Measurements from ENCODE around the gene ASB7. TPM values are rescaled to one million over a fixed set of nuclear protein-coding genes. Genes with fewer than 3 reads are reported as not detected.

Gene ASB7
- total and polyA plus RNA-seq, 8 donors = 10.8 to 14.6 (median 13.2) TPM

DNA sequence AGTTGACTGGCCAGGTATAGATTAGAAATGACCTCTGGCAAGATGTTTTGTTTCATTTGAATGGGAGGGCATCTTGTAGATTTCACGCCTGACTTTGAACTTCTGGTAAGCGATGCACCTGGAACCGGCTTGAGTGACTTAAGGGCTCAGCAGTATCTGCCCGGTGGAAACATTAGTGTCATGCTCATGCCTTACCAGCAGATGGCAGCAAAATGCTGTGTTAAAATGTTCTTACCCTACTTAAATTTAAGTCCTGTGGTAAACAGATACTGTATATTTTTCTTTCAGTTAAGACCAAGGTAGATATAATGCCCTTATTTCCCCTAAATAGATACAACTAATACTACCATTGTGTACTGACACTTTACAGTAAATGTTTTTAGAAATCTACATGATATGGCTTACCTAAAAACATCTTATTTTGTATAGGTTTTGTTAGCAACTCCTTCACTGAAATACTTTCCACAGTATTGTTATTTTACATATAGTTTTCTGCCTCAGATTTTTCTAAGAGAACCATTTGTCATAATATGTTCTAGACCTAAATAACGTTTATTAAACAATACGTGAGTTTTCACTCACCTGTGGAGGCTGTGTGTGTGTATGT is 25.5 kb downstream of the ASB7 start:
- H3K36me3 ChIP-seq = peaks cover 0 to 33% of the 10 kb centered on the region in 2 donors
- peaks cover 0 to 5% of the 10 kb centered on the region in 2 donors for H3K4me1 ChIP-seq
- no peaks in the 10 kb centered on the region for H3K27me3 ChIP-seq
- no peaks in the 10 kb centered on the region for H3K9me3 ChIP-seq
- intact Hi-C loops (cut with DNase I) = loop anchor here in 1 of 2 donors (5.0 kb wide), 2 partner anchors 244 to 374 kb away; no protein-coding TSS in a partner anchor
- DNase-seq = peak in 3 of 4 donors; percentile 43 to 83 (median 75)
- H3K4me3 ChIP-seq = no peak overlapping the region
- ATAC-seq = peak; percentile 99
- H3K27ac ChIP-seq = no peak overlapping the region
- TF ChIP-seq, protein P1, sequence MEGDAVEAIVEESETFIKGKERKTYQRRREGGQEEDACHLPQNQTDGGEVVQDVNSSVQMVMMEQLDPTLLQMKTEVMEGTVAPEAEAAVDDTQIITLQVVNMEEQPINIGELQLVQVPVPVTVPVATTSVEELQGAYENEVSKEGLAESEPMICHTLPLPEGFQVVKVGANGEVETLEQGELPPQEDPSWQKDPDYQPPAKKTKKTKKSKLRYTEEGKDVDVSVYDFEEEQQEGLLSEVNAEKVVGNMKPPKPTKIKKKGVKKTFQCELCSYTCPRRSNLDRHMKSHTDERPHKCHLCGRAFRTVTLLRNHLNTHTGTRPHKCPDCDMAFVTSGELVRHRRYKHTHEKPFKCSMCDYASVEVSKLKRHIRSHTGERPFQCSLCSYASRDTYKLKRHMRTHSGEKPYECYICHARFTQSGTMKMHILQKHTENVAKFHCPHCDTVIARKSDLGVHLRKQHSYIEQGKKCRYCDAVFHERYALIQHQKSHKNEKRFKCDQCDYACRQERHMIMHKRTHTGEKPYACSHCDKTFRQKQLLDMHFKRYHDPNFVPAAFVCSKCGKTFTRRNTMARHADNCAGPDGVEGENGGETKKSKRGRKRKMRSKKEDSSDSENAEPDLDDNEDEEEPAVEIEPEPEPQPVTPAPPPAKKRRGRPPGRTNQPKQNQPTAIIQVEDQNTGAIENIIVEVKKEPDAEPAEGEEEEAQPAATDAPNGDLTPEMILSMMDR (IDR thresholded peaks at IDR 0.05) = peak; percentile 84 to 92

DNA sequence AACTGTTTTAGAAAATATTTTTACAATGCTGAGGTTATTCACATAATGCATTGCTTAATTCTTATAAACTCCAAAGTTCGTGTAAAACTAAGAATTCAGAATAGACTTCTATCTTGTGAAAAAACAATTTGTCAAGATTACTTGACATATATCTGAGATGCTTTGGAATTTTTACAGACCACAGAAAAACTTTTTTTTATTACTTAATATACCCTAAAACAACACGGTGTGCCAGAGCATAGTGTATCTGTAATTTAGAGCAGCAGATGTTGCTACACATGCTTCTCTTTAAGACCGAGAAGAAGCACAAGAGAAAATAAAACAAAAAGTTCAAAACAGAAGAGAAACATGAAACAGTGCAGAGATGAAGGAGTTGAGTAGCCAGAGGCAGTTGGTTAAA is 26.4 kb downstream of the ASB7 start:
- Histone ChIP-seq H3K36me3 (peaks cover 0 to 33% of the 10 kb centered on the region in 2 donors), H3K4me3 (no peak overlapping the region), H3K4me1 (peaks cover 0 to 6% of the 10 kb centered on the region in 2 donors), H3K27ac (no peak overlapping the region), H3K27me3 (no peaks in the 10 kb centered on the region), H3K9me3 (no peaks in the 10 kb centered on the region)
- DNase-seq (no peak), ATAC-seq (no peak)
- intact Hi-C loops (cut with DNase I) = loop anchor here in 1 of 2 donors (5.0 kb wide), 2 partner anchors 244 to 374 kb away; no protein-coding TSS in a partner anchor
- TF ChIP-seq, protein P1 (IDR thresholded peaks at IDR 0.05) = no peak

DNA sequence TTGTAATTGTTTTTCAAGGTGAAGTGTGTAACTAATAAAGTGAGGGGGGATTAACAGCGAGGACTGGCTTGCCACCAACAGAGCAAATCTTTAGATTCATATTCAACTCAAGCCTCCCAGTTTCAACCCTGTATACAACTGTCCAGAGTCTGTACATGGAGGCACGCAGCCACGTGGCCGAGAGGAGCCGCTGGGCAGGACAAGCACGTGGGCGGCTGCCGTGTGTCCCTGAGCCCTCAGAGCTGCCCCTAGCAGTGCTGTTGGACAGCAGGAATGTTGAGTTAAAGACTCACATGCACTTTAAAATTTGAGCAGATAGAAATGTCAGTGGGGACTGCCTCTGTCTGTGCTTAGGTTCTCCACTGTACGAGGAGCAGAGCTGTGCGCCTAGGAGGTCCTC is 29.4 kb downstream of the ASB7 start:
- H3K27me3 ChIP-seq = no peaks in the 10 kb centered on the region
- intact Hi-C loops (cut with DNase I) = no loop called here
- DNase-seq = peak in 1 of 4 donors; percentile 37
- no peaks in the 10 kb centered on the region for H3K9me3 ChIP-seq
- no peak overlapping the region for H3K27ac ChIP-seq
- peaks cover 0 to 8% of the 10 kb centered on the region in 2 donors for H3K4me1 ChIP-seq
- TF ChIP-seq, protein P1 (IDR thresholded peaks at IDR 0.05) = no peak
- ATAC-seq = no peak
- peaks cover 0 to 33% of the 10 kb centered on the region in 2 donors for H3K36me3 ChIP-seq
- no peak overlapping the region for H3K4me3 ChIP-seq

DNA sequence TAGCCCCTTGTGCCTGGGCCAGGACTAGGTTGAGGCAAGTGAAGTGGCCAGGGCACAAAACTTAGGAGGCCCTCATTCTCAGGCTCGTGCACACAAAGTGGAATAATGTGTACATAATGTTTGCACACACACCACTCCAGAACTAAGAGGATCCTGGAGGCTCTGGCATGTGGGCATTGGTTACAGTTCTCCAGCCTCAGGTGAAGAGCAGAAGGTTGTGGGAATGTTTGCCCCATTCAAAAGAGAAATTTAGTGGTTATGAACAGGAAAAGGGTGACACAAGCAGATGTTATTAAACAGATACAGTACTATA is 31.3 kb downstream of the ASB7 start:
- TF ChIP-seq, protein P1 (IDR thresholded peaks at IDR 0.05) = no peak
- no peaks in the 10 kb centered on the region for H3K9me3 ChIP-seq
- peaks cover 0 to 33% of the 10 kb centered on the region in 2 donors for H3K36me3 ChIP-seq
- no peak overlapping the region for H3K27ac ChIP-seq
- no peaks in the 10 kb centered on the region for H3K27me3 ChIP-seq
- intact Hi-C loops (cut with DNase I) = no loop called here
- ATAC-seq (peak; percentile 89), DNase-seq (peak in 1 of 4 donors; percentile 20)
- no peak overlapping the region for H3K4me3 ChIP-seq
- peaks cover 0 to 15% of the 10 kb centered on the region in 2 donors for H3K4me1 ChIP-seq

DNA sequence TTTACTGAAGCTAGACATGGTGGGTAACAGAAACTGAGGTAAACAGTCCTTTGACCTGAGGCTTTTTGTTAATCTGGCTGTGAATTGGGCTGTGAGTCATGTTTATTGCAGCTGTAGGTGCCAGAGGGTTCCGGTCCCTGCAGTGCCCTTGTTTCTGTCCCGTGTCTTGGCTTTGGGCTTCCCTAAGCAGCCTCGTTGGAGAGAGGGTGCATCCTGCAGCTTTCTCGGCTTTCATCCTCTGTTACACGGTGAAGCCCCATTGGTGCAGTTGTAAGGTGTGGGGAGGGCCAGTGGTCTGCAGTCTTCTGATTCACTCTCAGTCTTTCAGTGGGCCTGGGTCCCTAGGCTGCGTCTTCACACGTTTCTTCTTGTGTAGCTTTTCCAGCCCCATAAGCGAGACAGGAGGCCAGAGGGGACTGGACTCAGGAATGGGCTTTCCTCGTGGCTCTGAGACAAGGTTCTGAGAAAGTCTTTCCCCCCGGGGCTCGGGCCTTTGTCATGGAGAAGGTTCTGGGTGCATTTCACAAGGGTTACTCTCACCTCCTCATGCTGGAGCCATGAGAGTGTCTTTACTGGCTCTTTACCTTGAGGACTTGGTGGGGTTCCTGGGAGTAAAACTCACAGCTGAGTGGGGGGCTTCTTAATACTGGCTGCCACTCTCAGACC is 33.1 kb downstream of the ASB7 start:
- H3K27me3 ChIP-seq = no peaks in the 10 kb centered on the region
- ATAC-seq = no peak
- H3K36me3 ChIP-seq = peaks cover 0 to 19% of the 10 kb centered on the region in 2 donors
- H3K4me1 ChIP-seq = peaks cover 0 to 15% of the 10 kb centered on the region in 2 donors
- no peak overlapping the region for H3K27ac ChIP-seq
- H3K9me3 ChIP-seq = no peaks in the 10 kb centered on the region
- no peak overlapping the region for H3K4me3 ChIP-seq
- TF ChIP-seq, protein P1 (IDR thresholded peaks at IDR 0.05) = no peak
- intact Hi-C loops (cut with DNase I) = no loop called here
- no peak for DNase-seq

Data from left lung (tissue), 10 donors.